GM19328 (cell line): ENCODE data around the gene PGAP1.

ENCODE experiments used
- ATAC-seq: cut with Tn5 transposase; IDR thresholded peaks from one replicate; pipeline ENCODE4 v1.9.1; 2021; ENCODE audit warnings: mild to moderate bottlenecking, moderate library complexity; ENCODE audit not compliant: unreplicated experiment

PGAP1 gene

DNA sequence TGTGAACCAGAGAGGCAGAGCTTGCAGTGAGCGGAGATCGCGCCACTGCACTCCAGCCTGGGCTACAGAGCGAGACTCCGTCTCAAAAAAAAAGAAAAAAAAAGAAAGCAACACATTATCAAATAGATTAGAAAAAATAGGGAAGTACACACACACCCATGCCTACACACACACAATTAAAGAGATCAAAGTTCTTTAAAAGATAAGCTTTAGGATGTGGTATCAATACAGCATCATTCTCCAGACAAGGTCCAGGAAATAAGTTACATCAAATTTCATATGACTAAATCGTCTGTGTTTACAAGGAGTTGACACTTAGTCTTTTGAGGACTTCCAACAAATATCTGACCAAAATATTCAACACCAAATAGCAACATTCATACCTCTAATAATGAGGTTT is 25.7 kb downstream of the PGAP1 start:
- no peak for ATAC-seq

DNA sequence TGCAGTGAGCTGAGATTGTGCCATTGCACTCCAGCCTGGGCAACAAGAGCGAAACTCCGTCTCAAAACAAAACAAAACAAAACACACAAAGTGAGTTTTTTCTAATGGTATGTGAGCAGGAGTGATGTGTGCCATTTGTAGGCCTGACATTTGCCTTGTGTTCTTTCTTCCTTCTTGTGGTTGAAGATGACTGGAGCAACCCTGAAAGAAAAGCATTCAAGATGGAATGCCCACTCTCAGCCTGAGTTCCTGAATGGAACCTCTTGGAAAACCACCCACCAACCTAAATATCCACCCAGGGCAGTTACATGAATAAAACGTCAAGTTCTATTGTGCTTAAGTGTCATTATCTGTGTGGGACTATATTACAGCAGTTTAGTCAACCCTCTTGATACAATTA is 26.5 kb downstream of the PGAP1 start:
- ATAC-seq: no peak

DNA sequence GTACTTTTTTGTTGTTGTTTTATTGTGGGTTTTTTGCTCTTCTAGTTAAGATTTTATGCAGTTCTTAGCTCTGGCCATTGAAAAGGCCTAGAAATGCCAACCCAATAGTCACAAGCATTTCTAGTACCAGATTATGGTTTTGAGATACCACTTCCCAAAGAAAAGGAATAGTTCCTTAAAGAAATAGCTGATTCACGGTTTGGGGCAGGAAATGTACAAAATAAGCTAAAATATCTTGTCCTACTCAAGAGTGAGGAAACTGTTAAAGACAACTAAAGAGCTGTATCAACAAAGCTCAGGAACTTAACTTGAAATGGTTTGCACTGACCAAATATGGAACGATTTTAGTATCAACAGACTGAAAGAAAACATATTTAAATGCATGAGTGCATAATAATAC is 35.4 kb downstream of the PGAP1 start:
- ATAC-seq: no peak

DNA sequence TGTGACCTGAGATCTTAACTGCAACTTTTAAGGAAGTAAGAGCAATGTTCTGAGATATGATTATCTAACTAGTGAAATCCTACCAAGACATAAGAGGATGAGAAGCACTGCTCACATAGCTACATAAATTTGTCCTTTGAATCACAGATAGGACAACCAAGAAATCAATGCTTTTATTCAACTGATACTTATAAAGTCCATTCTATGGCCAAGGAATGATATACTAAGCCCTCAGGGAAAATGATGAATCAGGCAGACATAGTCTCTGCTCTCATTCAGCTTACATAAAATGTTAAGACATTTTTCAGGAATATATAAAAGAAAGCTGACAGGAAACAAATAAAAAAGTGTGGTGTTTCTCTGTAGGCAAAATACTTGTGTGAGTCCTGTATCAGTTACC is 39.1 kb downstream of the PGAP1 start:
- no peak for ATAC-seq

DNA sequence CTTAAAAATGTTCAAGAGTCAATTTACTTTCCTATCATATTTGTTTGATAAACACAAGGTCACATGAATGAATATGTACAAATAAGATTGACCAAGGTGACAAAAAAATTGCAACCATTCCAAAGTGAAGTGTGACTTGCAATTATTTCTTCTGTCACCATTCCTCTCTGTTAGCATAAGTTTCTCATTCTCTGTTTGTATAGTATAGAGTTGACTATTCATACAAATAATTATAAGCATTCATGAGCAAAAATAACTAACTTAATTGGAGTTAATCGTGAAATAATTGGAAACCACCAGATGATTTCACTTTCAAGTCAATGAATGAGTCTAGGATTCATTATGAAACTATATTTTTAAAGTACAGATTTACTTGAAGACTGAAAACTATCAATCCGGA is 42.1 kb downstream of the PGAP1 start:
- no peak for ATAC-seq

DNA sequence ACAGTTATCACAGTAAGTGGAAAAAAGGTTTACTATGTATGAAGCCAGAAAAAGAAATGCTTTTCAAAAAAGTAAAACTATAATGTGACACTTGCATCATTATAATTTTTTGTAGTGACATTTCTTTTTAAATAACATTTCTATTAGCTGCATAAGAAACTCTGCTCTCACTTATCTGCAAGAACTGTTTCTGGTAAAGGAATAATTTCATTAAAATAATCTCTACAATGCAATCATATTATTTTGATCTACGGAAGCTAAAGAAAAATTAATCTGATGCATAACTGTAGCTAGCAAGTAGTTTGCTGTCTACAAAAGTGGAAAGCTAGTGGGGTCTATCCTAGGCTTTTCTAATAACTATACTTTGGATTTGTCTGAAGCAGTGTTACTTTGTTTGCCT is 50.1 kb downstream of the PGAP1 start:
- no peak for ATAC-seq

DNA sequence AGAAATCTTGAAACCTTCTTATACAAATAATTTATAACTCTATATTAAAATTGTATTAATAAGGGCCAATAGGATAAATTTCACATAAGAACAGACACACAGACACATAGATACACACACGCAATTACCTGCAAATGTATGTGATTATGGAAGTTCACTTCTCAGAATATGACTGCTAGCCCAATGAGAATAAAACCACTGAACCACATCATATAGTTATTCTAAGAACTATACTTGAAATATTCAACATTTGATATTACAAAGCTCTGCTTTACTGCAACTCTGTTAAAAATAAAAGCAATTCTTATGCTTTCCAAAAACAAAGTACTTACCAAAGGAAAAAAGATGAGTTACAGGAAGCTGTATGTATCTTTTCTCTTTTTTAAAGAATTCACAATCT is 51.1 kb downstream of the PGAP1 start:
- no peak for ATAC-seq

DNA sequence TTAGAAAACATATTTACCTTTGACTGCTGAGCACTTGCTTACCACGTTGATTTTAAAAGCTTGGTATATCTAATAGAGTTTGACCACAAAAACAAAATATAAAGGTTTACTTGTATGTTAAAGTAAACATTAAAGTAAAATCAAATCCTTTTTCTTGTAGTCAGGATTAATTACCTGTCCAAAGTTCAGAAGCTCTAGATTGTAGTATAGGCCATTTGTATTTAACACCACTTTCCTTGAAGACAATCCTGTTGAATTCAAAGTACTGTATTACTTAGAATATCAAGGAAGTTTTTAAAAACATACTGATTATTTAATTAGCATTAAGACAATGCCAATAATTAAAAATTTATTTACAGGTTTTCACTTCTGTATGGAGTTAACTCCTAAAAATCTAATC is 53.0 kb downstream of the PGAP1 start:
- ATAC-seq: no peak

DNA sequence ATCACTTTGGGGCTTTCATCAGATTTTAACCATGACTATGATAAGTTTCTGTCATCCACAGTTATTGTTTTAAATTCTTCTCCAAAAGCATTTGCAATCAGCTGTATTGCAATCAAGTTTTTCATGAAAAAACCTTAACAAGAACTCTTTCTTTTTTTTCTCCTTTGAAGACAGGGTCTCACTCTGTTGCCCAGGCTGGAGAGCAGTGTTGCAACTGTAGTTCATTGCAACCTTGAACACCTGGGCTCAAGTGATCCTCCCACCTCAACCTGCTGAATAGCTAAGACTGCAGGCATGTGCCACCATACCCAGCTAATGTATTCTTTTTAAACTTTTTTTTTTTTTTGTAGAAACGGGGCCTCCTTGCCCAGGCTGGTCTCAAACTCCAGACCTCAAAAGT is 71.9 kb downstream of the PGAP1 start:
- ATAC-seq: no peak

DNA sequence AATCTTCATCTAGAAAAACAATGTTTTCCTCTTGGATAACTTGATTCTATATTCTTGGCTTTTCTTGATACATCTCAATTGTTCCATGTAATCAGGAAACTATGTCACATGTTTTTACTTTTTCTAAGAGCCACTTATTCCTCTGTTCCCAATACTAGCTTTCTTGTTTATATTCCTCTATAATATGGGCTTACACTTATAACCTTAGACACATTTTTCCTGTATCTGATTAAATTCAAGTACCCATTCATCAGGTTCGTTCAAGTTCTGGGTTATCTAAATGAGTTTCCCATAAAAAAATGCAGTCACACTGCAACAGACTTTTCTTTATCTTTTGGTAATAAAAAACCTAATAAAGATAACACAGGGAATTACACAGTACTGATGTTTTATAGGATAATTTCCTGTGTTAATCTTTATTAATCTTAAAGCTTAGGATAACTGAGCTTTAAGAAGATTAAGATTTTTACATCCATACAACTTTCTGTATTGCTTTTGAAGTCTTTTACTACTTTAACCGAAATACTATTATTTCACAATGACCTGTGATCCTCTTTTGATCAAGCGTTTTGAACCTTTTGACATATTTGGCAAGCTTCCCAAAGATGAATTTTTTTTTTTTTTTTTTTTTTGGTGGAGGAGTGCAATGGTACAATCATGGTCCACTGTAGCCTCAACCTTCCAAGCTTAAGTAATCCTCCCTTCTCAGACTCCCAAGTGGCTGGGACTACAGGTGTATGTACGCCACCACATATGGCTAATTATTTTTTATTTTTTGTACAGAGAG is 73.0 kb downstream of the PGAP1 start:
- no peak for ATAC-seq

DNA sequence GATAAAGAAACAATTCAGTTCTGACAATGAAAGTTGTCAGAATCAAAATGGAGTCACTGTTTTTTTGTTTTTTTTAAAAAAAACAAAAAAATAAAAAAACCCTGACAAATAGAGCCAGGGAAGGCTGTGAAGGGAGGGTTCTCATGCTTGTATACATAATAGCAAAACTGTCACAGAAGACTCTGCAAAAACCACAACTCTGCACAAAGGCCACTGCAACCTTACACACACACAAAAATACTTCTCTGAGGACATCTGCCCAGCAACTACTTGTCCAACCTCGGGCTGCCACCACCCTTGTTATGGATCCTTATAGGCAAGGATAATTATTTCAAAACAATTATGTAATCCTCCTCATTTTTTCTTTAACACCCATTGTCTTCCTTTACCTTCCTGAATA is 75.4 kb downstream of the PGAP1 start:
- ATAC-seq: no peak

DNA sequence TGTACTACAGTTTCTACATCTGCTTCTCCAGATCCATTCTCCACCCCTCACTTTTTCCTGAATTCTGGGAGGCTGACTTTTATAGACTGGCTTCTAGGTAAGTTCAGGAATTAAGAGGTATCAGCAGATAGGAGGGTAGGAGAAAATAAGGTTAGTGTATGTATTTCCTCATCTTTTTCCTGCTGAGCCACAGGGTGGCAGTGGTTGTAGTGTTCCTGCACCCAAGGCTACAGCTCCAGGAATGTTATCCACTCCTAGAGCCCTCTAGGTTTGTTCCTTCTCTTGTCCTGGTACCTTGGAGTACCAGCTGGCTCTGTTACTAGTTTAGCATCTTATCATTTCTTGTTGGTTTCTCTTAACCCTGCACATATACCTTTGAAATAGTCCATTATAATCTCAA is 76.6 kb downstream of the PGAP1 start:
- no peak for ATAC-seq

DNA sequence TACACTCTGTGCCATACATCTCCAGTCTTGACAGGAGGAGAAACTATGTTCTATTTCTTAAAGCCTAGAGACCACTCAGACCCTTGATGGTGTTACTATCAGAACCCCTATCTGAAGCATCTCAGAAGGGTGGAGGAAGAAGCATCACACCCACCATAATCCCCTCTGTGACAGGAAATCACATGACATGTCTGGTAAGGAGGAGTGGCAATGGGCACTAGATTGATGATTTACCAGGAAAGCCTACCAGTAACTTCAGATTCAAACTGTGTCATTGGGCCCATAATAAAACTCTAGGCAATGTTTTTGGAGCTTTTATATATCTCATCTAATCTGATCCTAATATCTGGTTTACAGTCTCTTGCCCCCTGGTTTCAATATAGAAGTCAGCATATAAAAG is 80.2 kb downstream of the PGAP1 start:
- no peak for ATAC-seq

DNA sequence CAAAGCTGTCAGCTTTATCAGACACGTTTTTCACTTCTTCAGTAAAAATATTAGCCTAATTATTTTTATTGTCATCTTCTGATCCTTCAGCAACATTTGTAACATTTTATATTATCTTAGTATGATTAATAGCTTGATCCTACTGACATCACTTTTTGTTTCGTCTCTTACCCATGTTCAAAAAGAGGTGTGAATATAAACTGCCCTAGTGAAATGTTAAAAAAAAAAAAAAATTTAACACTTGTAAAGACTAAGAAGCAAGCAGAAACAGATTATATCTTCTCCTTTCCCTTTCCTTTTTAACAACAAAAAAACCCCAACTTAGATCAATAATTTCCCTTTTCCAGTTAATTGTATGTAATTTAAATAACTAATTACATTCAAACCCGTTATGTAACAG is 81.1 kb downstream of the PGAP1 start:
- ATAC-seq: no peak

DNA sequence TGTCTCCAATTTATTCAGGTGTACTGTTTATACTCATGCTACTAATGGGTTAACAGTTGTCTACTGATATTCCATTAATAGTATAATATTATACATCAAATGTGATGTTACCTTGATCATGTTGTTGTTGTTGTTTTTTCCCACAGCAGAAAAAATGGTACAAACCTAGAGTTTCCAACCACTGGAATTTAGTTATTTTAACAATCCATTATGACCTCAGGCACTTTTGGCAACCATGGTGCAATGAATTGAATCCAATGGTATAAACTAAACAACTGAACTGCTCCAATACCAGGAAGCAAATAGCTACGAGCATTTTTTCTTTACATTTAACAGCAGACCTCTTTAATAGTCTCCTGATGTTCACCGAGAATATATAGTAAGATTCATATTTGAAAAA is 86.3 kb downstream of the PGAP1 start:
- no peak for ATAC-seq

DNA sequence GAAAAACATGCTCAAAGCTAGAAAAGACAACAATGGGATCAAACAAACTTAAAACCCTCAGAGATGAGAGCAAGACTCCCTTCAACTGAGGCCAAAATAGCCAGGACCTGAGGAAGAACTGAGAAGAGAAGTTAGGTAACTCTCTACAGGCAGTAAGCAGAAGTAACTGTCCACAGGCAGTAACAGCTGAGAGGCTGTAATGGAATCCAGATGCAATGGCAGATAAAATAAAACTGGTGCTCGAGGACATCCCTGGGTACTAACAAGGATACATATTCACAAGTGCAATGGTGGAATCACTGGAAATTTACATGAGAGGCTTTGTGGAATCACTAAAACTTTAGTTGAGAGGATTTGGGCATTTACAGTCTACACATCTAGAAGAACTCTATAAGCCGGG is 86.9 kb downstream of the PGAP1 start:
- no peak for ATAC-seq

DNA sequence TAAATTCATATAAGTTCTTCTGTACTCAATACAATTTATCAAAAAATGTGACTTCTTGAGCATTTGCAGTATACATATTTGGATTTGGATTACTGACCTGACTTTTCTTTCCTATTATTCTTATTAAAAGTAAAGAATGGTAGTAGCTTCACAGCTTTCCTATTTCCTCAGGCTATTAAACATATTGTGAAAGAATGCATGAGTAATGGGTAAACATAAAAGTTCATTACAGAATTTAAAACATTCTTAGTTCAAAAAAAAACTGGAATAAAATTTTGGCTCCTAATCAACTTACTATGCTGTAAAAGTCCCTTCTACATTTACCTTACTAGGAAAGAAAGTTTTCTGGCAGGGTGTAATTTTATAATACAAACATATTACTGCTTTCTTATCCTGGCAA is 90.1 kb downstream of the PGAP1 start:
- no peak for ATAC-seq

DNA sequence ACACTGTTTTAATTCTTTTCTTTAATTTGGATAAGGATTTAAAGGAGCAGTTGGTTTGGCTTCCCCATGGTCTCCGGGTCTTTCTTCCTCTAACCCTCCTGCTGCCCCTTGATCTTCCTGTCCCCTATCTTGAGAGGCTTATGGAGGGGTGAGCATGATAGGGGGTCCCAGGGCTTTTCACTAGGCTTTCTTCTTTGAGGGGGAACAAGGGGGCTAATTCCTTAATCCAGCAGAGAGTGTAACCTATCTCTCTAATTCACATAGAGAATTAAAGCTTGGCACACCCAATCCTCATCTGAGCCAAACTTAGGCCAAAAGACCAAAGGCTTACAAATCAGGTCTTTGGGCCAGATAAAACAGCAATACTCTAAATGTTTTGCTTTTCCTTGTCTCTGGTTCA is 95.8 kb downstream of the PGAP1 start:
- no peak for ATAC-seq

DNA sequence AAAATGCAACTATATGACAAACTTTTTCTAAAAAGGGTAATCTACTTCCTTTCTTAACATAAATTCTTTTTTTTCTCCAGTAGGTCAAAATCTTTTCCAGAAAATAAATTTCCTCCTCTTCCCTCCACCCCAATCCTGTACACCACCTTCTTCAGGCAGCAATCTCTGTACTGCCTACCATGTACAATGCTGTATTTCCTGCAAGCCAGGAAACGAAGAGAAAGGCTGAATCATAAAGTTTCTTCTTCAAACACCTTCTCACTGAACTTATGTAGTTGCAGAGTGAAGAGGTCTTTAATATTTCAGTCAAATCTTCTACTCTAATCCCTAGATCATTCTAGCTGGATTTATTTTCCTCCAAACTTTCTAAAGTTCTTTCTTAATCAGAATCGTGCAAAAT is 99.2 kb downstream of the PGAP1 start:
- ATAC-seq: no peak

DNA sequence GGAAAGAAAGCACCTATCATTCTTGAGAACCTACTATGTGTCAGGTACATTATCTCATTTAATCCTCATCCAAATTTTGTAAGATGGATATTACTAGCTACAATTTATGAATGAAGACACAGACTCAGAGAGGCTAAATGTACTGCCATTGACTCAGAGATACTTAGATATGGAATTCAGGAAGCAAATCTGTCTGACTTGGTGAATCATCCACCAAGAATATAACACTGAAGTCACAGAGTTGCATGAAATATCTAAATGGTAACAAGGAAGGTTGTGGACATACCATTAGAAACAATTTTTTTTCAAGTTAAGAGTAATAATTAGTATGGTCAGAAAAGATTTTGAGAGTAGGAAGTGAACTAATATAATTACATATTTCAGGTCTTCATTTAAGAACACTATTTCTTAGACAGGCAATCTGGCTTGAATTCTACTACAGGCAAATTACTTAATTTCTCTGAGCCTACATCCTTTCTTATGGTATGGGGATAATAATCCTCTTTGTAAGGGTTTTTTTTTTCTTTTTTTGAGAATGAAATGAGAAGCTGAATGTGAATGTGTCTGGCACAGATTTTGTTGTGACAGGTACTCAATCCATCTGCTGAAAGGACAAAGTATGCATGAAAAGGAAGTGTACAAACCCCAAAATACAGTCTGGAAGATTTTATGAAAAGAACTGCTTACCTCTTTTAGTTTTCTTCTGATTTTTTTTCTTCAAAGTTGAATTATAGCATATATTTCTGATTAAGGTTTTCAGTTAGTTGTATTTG is 102.6 kb downstream of the PGAP1 start:
- no peak for ATAC-seq

DNA sequence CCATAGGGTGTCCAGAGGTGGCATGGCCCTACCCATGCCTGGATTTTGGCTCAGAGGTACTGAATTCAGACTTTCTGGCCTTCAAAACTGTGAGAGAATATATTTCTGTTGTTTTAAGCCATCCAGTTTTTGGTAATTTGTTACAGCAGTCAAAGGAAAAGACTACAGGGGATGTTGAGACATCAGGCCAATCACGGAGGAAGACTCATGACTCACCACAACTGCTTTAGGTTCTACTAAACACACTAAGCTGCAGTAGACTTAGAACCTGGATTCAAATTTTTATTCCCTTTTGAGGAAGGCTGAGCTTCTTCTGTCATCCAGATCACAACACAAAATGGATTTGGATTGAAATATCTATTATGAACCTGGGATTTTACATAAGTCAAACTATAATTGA is 105.3 kb downstream of the PGAP1 start:
- no peak for ATAC-seq

DNA sequence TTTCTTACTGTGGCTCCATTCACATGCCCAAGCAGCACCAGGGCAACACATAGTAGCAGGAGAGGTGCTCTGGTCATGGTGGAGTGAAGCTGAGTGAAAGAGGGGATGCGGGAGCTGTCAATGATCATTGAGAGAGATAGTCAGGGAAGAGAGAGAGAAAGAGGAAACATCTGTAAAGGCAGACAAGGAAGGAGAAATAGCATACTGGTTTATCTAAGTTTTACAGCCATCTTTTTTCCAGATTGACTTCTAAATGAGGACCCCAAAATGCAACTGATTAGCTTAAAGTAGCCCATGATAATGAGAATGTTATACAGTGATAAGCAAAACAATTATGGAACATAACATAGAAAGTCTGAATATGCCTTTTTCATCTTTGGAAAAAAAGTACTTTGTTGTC is 117.2 kb downstream of the PGAP1 start, which contains the start of gene C2orf66:
C2orf66 (minus strand) TSS at position 96 of the 400 bp plus-strand sequence; CDS start at position 77, 19 bp downstream.
- no peak for ATAC-seq
